ENCODE measurements around the gene HS3ST3B1.

The HS3ST3B1 gene

DNA sequence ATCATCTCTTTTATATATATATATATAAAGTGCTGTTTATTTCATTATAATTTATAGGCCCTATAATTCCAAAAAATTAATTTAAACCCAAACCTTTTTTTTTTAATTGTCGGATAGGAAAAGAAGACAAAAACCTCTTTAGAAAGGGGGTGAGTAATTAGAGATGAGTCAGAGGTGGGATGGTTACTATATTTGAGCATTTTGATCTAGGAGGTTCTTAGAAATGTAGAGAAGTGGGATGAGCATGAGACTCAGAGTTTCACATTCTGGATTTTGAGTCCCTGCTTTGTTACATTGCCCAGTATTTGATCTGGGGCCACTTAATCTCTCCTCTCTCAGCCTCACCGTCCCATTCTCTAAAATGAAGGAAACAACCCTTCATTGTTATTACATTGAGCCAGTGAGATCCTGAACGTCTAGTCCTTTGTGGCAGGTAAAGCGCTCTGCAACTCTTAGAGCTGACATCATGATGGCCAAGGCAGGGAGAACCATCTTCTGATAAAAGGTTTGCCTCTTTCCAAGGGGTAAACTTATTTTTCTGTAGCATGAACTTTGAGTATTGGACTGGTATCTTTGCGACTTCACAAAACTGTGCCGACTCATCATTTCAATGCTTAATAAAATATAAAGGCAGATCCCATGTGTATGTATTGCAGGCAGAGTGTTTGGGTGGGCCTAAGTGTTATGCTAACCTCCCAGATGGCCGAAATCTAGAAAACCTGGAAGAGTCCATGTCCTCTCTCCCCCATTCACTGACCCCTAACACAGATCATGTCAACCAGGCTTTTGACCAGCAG is 21.3 kb downstream of the HS3ST3B1 start:
- peak; percentile 43 for DNase-seq

DNA sequence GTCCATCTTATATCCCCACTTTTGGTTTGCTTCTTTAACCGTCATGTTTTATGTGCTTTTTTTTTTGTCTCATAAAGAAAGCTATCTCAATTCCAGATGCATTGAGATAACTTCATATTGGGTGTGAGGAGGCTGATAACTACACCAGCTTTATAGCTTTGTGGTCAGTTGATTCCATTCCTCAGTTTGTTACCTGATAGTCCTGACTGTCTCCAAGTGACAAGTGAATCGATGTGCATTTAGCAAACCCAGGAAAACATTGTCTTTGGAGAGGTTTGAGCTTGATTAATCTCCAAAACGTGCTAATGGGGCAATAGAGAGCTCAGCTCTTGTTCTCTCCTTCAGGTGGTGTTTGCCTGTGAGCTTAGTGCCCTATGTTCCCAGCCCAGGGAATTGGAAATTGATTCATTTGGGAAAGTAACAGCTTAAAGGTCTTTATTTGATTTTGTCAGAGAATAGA is 22.7 kb downstream of the HS3ST3B1 start:
- DNase-seq: no peak

DNA sequence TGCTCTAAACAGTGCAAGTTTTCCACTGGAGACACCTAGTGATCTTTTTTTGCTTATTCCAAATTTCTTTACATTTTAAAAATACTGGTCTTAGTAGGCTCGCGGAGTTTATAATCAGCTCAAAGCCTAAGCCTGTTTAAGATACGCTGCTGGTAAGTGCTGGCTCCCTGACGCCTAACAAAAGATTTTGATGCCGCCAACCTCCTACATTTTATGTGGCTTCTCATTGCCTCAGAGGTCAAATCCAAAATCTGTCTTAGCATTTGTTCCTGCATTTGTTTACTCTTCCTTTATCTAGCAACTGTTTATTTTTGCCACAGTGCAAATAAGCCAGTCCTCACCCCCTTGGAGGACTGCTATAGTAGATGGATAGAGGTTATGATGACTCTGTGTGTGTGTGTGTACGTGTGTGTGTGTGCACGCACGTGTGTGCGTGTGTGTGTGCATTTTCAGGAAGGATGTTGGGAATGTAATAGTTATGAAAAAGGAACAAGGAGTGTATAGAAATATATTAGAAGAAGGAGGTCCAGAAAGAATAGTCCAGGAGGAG is 24.8 kb downstream of the HS3ST3B1 start:
- no peak for DNase-seq

DNA sequence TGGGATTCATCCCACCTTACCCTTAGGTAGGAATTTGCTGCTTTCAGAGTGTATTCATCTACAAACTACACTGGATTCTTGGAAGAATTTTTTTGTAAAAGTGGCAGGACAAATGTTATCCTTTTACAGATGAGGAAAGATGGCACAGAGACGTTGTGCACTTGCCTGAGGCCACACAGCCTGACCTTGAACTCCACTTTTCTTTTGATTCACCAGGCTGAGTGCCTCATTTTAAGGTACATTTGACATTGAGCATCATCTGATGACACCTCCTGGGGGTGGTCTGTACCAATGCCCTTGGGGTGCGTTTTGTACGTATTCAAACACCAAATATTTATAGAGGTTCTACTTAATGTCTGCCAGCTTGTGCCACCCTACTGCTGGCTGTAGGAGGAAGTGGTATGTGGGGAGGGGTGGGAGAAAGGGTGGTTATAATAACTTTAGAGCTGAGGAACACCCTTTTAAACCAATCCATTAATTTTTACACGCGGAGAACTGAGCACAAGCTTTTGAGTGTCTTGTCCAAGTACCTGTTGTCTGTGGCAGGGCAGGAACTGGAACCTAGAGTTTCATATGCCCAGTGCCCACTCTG is 29.1 kb downstream of the HS3ST3B1 start:
- DNase-seq: no peak

DNA sequence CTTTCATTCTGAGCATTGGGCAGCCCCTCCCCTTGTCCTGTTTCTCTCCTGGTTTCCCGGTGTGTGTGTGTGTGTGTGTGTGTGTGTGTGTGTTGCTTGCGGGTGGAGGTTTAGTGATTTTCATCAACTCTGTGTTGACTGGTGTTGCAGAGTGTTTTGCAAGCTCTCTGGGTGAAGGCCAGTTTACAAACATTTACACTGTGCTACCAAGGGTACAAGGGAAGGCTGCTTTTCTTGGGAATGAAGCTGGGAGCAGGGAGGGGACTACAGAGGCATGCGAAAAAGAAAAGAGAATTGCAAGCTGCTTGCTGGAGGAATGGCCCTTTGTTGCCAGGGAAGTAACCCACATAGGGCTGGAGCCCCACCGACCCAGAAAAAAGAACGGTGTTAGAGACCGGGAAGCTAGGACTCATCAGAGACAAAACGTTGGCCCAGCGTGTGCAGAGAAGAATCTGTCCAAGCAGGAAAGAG is 29.6 kb downstream of the HS3ST3B1 start:
- DNase-seq: peak; percentile 38

DNA sequence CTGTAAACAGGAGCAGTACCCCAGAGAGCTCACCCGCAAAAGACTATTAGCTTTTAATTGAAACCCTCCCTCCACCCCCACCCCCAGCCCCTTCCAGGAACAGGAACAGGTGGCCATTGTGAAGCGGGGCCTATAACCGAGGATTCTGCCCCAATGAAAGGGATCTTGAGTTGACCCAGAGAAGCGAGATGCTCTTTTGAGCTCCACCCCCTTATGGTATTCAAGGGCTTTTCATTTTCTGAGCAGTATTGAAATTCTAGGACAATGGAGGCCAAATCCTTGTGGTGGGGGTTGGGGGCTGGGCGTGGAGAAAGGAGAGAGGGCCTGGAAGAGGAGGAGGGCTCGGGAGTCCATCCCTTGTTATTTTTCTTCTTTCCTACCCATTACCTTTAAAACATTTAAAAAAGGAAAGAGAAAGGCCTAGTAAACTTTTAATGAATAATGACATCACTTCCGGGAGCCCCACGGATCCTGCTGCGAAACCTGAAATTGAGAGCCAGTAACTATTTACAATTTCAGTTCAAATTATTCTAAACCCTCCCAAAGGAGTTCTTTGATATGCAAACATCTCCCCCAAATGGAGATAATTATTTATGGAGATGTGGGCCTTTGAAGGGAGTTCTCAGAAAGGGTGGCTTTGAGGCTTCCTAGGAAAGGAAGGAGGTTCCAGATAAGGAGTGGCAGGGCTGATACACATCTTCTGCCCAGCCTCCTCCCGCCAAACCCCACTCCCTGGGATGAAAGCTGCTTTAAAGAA is 30.5 kb downstream of the HS3ST3B1 start:
- DNase-seq: no peak

DNA sequence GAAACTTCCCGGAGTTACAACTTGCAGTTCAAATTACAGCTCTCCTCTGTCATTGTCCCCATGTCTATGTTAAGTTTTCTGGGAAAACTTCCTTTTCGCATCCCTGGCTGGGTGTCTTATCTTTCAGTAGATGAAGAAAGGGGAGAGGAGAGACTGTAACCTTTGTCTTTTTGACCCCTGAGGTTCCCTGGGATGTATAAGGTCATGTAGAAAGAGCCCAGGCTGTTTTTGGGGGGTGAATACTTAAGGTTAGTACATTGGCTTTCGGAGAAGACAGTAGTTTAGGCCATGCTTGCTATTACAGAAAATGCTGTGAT is 31.1 kb downstream of the HS3ST3B1 start:
- DNase-seq: no peak

DNA sequence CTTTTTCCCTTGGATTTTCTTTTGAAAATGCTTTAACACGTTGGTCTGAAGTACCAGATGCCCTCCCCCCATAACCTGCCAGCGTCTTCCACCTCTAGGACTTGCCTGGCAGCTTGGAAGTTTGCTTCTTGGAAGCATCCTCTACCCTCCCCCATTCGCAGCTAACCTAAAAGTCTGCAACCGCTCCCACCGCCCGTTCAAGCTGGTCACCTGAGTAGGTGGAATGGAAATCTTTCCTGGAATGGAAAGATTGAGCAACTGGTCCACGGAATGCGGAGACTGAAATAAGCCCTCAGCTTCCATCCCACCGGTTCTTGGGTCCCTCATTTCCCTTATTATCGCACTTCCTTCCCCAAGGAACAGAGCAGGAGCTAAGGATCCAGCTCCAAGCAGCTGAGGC is 31.4 kb downstream of the HS3ST3B1 start:
- no peak for DNase-seq

DNA sequence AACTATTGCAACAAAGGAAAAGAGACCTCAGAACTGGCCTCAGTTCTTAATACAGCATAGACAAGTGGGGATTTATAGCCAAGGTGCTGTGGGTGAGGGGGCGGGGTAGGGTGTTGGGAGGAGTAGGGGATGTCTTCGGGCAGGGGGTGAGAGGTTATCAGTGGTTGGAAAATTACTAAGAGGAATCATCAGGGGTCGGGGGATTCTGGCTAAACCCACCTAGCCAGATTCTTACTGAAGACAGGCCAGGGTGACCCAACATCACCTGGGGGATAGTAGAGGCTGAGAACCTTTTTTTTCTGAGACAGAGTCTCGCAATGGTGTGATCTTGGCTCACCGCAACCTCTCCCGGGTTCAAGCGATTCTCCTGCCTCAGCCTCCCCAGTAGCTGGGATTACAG is 32.6 kb downstream of the HS3ST3B1 start:
- no peak for DNase-seq

DNA sequence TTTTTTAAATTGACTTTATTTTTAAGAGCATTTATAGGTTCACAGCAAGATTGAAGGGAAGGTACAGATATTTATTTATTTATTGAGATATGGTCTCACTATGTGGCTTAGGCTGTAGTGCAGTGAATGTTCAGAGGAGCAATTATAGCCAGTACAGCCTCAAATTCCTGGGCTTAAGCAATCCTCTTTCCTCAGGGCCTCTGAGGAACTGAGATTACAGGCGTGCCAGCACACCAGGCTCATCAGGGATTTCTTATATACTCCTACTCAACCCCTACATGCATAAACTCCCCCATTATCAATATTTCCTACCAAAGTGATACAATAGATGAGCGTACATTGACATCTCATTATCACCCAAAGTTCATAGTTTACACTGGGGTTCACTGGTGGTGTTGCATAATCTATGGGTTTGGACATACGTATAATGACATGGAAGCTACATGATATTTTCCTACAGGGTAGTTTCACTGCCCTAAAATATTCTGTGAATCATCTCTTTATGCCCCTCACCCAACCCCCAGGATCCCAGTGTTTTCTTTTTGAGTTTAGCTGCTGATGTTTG is 33.5 kb downstream of the HS3ST3B1 start:
- DNase-seq: no peak

DNA sequence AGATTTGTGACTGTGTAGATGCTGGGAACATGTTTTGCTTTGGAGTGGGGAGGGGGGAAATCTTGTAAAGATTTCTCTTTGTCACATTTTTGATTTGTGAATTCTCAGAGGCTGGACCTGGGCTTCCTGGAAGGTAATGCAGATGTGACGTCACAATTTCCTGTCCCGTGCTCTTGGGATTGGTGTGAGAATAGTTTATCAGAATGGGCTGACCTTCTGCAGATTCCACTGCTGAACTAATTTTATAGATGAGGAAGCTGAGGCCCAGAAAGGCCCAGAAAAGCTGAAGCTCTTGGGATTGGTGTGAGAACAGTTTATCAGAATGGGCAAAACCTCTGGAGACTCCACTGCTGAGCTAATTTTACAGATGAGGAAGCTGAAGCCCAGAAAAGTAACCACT is 34.0 kb downstream of the HS3ST3B1 start:
- DNase-seq: no peak

DNA sequence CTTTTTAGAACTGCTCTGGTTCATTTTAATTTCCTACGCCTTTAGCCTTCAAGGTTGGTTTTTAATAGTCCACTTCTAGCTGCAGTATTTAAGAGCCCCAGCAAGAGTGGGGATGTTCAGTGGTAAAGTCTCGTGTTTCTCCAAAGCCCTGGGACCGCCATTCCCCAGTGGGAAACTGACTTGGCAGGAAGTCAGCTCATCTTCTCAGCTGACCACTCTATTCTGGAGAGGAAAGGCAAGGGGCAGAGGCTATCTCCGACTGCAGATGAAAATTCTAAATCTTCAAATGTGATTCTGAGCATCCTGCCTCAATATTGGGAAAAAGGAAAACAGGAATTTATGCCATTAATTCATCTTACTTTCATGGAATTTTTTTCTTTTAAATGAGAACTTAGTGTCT is 35.5 kb downstream of the HS3ST3B1 start:
- no peak for DNase-seq

DNA sequence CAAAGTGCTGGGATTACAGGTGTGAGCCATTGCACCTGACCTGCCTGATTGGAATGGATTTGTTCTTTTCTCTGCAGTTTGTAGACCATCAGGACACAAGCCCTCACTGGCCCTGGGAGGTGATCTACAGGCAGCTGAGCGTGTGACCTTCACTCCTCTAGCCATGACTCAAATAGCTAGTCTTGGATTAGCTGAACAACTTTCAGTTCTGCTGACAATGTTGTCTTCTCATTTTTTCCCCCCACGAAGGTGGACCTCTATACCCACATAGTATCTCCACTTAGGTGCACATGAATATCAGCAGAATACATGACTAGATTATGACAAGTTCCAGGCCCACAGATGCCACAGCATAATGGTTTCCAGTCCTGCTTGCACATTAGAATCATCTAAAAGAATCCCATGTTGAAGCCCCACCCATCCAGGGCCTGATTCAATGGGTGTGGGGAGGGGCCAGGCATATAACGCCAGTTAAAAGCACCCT is 36.8 kb downstream of the HS3ST3B1 start:
- no peak for DNase-seq

DNA sequence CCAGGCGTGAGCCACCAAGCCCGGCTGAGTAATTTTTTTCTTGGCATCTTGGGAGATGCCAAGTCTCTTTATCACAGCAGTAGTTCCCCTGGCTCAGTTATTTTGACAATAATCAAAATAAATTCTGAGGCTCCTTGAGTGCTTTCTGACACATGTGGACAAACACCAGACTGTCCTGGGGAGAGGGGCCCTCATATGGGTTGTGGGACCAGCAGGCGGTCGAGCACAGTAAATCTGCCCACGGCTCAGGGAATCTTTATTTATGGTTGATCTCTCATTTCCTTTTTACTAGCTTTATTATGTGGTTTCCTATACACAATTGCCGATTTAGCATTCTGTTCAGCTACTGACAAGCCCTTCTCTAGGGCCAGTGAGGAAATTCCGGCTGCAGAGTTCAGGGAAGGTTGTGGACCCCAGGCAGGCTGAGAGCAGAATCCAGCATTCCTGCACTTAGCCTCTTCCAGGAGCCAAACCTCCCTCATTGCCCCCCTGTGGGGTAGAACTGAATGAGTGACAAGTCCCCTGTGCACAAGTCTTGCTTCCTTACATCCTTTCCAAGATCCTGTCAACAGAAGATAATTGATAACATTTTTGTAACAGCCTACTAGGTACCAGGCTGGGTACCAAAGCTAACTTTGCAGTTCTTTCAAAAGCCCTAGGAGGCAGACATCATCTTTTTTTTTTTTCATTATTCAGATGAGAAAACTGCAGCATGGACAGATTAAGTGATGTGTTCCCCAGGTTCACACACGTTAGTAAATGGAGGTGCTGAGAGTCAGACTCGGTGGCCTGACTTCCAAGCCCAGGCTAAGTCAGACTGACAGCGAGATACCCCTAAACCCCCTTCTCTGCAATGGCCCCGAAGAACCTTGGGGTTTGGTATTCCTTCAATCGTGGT is 40.2 kb downstream of the HS3ST3B1 start:
- peak; percentile 50 for DNase-seq

DNA sequence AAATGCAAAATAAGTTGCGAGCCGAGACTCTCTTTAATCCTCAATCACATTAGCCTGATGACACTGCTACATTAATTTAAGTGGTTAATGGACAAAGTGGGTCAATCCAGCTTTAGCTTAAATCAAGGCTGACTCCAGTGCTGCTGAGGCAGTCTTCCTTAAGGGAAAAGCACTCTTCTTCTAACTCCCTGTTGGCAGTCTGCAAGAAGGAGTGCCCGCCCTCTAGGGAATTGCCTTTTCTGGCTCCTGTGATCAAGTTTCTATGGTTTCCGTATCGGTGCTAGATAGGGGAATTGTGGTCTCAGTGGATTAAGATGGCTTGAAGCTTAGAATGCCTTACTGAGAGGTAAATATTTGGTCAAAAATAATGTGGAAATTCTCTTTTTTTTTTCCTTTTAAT is 41.0 kb downstream of the HS3ST3B1 start:
- no peak for DNase-seq

DNA sequence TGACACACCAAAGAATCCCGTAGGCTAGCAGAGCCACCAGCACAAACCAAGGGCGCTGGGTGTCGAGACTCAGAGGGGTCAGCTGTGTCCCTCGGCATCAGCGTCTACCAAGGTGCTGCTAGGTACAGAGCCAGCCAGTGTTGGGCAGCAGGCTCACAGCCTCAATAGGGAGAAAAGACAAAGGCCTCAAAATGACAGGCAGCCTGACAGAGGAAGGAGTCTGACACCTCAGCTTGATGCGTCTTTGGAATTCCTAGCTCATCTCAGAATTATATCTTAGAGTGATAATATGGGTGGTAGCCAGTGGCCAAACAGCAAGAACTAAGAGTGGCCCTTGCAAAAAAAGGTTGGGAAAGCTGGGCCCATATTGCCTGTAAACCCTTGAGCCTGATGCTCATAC is 45.9 kb downstream of the HS3ST3B1 start:
- no peak for DNase-seq

DNA sequence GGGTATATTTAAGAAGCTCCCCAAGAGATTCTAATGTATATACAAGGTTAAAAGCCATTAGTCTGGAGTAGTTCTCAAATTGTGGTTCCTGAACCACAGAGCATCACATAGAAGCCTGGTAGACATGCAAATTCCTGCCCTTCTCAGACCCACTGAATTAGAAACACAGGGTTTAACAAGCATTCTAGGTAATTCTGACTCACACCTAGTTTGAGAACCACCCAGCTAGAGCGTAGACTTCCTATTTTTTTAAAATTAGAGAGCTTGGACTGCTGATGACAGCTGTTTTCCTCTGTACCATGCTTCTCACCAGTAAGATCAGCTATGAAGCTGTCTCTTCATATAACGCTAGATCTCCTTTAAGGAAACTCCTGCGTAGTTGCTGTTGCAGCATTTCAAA is 50.6 kb downstream of the HS3ST3B1 start:
- no peak for DNase-seq

DNA sequence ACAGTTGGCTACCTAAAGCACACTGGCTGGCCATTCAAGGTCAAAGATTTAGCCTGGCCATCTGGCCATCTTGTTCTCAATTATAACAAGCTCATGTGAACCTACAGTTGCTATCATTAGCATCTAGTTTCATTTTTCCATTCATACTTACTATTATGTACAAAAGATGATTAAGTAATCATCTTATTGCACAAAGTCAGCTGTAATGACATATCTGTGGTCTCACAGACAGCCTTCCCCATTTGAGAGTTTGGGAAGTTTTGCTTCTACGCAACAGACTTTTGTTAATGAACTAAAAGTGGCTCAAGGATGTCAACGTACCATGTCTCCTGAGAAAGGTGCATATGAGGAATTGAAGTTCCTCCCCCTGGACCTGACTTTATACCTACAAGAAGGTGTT is 51.3 kb downstream of the HS3ST3B1 start:
- DNase-seq: no peak

DNA sequence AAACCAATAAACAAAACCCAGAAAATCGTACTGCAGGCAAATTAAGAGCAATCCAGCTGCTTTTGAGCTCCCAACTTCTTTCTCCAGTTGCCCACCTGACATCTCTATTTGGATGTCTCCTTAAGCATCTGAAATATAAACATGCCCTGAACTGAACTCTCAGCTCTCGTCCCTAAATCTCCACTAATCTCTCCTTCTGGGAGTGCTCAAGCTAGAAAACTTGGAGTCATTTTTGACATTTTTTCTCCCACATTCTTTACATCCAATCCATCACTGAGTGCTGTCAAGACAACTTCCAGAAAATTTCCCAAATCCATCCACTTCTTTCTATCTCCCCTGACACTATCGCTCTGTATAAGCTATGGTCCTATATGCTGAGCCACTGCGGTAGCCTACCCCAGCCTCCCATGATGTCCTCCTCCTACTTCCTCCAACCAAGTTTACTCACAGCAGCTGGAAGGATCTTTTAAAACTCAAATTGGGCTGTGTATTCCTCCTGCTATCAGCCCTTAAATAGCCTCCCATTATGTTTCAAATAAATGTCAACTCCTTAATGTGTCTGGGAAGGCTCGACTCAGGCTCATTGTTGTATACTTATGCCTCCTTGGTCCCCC is 53.1 kb downstream of the HS3ST3B1 start:
- peak; percentile 55 for DNase-seq

DNA sequence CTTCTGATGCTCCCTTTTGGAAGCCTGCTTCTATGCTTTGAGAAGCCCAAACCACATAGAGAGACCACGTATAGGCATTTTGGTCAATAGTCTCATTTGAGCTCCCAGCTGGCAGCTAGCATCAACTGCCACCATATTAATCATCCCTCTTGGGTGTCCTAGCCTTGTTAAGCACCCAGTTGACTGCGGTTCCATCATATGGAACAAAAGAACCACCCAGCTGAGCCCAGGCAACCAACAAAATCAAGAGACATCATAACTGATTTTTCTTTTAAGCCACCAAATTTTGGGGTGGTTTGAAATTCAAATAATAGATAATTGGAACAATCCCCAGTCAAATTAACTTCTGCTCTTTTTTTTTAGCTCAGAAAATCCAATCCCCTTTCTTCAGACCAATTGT is 53.9 kb downstream of the HS3ST3B1 start:
- DNase-seq: no peak

DNA sequence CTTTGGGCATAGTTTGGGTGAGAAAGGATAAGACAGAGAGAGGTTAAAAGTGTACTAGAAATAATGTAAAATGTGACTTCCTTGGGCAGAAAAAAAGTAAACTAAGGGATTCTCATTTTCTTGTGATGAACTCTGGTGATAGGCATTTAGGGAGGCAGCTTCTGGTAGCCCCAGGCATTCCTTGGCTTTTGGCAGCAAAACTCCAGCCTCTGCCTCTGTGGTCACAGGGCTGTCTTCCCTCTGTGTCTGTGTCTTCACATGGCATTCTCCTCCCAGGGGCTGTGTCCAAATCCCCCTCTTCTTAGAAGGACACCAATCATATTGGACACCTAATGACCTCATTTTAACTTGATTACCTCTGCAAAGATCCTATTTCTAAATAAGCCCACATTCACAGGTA is 54.7 kb downstream of the HS3ST3B1 start:
- no peak for DNase-seq

All from fibroblast of skin of right biceps (primary cell).